ENCODE measurements around the gene FANCB.

Gene FANCB

GRCh38 chrX:14915596-14915995, 42.7 kb upstream of the FANCB start:
- H3K27me3 Mint-ChIP-seq (ENCODE audit: low read depth), result no peaks in the 10 kb centered on the region
- no peak overlapping the region for H3K4me3 Mint-ChIP-seq
- H3K36me3 Mint-ChIP-seq (ENCODE audit: low read depth), result peaks cover 38% of the 10 kb centered on the region
- no peaks in the 10 kb centered on the region for H3K4me1 Mint-ChIP-seq
- peak overlapping the region in 1 of 3 experiments; percentile 51 for H3K27ac Mint-ChIP-seq
- no peak for TF ChIP-seq CTCF (IDR thresholded peaks at IDR 0.05; ENCODE audit: unreplicated experiment in 3 of 3)
- H3K9me3 Mint-ChIP-seq, result no peaks in the 10 kb centered on the region

GRCh38 chrX:14913241-14913640, 40.4 kb upstream of the FANCB start:
- TF ChIP-seq CTCF (IDR thresholded peaks at IDR 0.05; ENCODE audit: unreplicated experiment in 3 of 3), result no peak
- no peaks in the 10 kb centered on the region for H3K27me3 Mint-ChIP-seq (ENCODE audit: low read depth)
- H3K4me3 Mint-ChIP-seq, result no peak overlapping the region
- no peak overlapping the region for H3K27ac Mint-ChIP-seq
- peaks cover 32% of the 10 kb centered on the region for H3K36me3 Mint-ChIP-seq (ENCODE audit: low read depth)
- H3K9me3 Mint-ChIP-seq, result no peaks in the 10 kb centered on the region
- H3K4me1 Mint-ChIP-seq, result no peaks in the 10 kb centered on the region

- peaks cover 24% of the 10 kb centered on the region for H3K36me3 Mint-ChIP-seq (ENCODE audit: low read depth)
- no peak overlapping the region for H3K4me3 Mint-ChIP-seq
- no peaks in the 10 kb centered on the region for H3K27me3 Mint-ChIP-seq (ENCODE audit: low read depth)
- no peak for TF ChIP-seq CTCF (IDR thresholded peaks at IDR 0.05; ENCODE audit: unreplicated experiment in 3 of 3)
- H3K9me3 Mint-ChIP-seq, result peaks cover 3% of the 10 kb centered on the region
- H3K4me1 Mint-ChIP-seq, result no peaks in the 10 kb centered on the region
- H3K27ac Mint-ChIP-seq, result no peak overlapping the region
Measured at GRCh38 chrX:14903891-14904290, 31.0 kb upstream of the FANCB start.

GRCh38 chrX:14902537-14902936, 29.7 kb upstream of the FANCB start:
- H3K36me3 Mint-ChIP-seq (ENCODE audit: low read depth), result peaks cover 24% of the 10 kb centered on the region
- no peak for TF ChIP-seq CTCF (IDR thresholded peaks at IDR 0.05; ENCODE audit: unreplicated experiment in 3 of 3)
- H3K4me1 Mint-ChIP-seq, result no peaks in the 10 kb centered on the region
- H3K27me3 Mint-ChIP-seq (ENCODE audit: low read depth), result no peaks in the 10 kb centered on the region
- no peak overlapping the region for H3K4me3 Mint-ChIP-seq
- peaks cover 3% of the 10 kb centered on the region for H3K9me3 Mint-ChIP-seq
- H3K27ac Mint-ChIP-seq, result no peak overlapping the region

- H3K4me1 Mint-ChIP-seq, result no peaks in the 10 kb centered on the region
- no peak overlapping the region for H3K4me3 Mint-ChIP-seq
- H3K27me3 Mint-ChIP-seq (ENCODE audit: low read depth), result no peaks in the 10 kb centered on the region
- H3K9me3 Mint-ChIP-seq, result no peaks in the 10 kb centered on the region
- peaks cover 20% of the 10 kb centered on the region for H3K36me3 Mint-ChIP-seq (ENCODE audit: low read depth)
- no peak for TF ChIP-seq CTCF (IDR thresholded peaks at IDR 0.05; ENCODE audit: unreplicated experiment in 3 of 3)
- no peak overlapping the region for H3K27ac Mint-ChIP-seq
Measured at GRCh38 chrX:14899607-14900006, 26.7 kb upstream of the FANCB start.

GRCh38 chrX:14897042-14897441, 24.2 kb upstream of the FANCB start:
- Mint-ChIP-seq H3K27me3 (ENCODE audit: low read depth) (no peaks in the 10 kb centered on the region), H3K4me3 (no peak overlapping the region)

More at GRCh38 chrX:14897042-14897441, 24.2 kb upstream of the FANCB start:
- Mint-ChIP-seq H3K9me3 (no peaks in the 10 kb centered on the region), H3K4me1 (no peaks in the 10 kb centered on the region), H3K36me3 (ENCODE audit: low read depth) (peaks cover 6% of the 10 kb centered on the region), H3K27ac (no peak overlapping the region)
- TF ChIP-seq CTCF (IDR thresholded peaks at IDR 0.05; ENCODE audit: unreplicated experiment in 3 of 3), result no peak

Measured in nephron (organoid).